Mucosa of rectum (tissue), 2 donors: ENCODE data around the gene SORCS1.
A peak's percentile ranks its signal among the peaks of the same experiment; 100 is the strongest.

Experiments used
- H3K27ac ChIP-seq, 2 donors: one replicate each; pipeline ENCODE4 v1.7.0; 2013; ENCODE audit warnings: inconsistent platforms in 2 of 2, low read depth in 2 of 2, low read length in 2 of 2
- H3K27me3 ChIP-seq, 2 donors: one replicate each; pipeline ENCODE4 v1.7.0; 2013; ENCODE audit warnings: low read length in 2 of 2; ENCODE audit not compliant: control insufficient read depth in 2 of 2, insufficient read depth in 2 of 2
- H3K36me3 ChIP-seq, 2 donors: one replicate each; pipeline ENCODE4 v1.7.0; 2013; ENCODE audit warnings: low read length in 2 of 2; ENCODE audit not compliant: control insufficient read depth in 2 of 2, insufficient read depth in 2 of 2
- H3K4me1 ChIP-seq, 2 donors: one replicate each; pipeline ENCODE4 v1.7.0; 2013; ENCODE audit warnings: low read length in 2 of 2, mild to moderate bottlenecking in 1 of 2; ENCODE audit not compliant: control insufficient read depth in 2 of 2, insufficient read depth in 2 of 2
- H3K4me3 ChIP-seq, 2 donors: one replicate each; pipeline ENCODE4 v1.7.0; 2013; ENCODE audit warnings: low read length in 2 of 2
- H3K9ac ChIP-seq, 2 donors: one replicate each; pipeline ENCODE4 v1.7.0; 2013; ENCODE audit warnings: low read length in 2 of 2, low read depth in 1 of 2, mild to moderate bottlenecking in 1 of 2
- H3K9me3 ChIP-seq, 2 donors: one replicate each; pipeline ENCODE4 v1.7.0; 2013; ENCODE audit warnings: low read length in 2 of 2; ENCODE audit not compliant: control insufficient read depth in 2 of 2
- donor health status: healthy.
- donor health status: Normal muscosa, but diverticular disease.

The SORCS1 gene

GRCh38 chr10:106973716-106974115 is 190.8 kb downstream of the SORCS1 start:
- H3K27me3 ChIP-seq = no peaks in the 10 kb centered on the region
- H3K4me1 ChIP-seq = peaks cover 0 to 3% of the 10 kb centered on the region in 2 donors
- no peaks in the 10 kb centered on the region for H3K9me3 ChIP-seq
- H3K36me3 ChIP-seq = no peaks in the 10 kb centered on the region
- no peak overlapping the region for H3K9ac ChIP-seq
- no peak overlapping the region for H3K27ac ChIP-seq
- no peak overlapping the region for H3K4me3 ChIP-seq

DNA sequence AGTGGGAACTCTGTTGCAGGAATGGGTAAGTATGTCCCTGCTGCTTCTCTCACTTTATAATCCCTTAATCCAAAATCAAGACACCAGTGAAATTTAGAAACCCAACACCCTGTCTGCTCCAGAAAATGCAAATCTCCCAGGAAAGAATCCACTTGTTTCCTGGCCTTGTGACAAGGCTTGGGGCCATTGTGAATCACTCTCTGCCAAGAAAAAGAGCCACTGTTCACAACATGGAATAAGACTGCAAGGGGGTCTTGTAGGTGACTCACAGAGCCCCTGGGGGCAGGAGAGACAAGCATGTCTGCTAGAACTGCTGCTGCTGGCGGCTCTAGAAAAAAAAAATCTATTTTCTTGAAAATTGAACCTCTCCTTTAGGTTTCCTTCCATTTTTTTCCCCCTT is 191.2 kb downstream of the SORCS1 start:
- Histone ChIP-seq H3K4me3 (no peak overlapping the region), H3K27me3 (no peaks in the 10 kb centered on the region), H3K9ac (no peak overlapping the region), H3K36me3 (no peaks in the 10 kb centered on the region), H3K9me3 (no peaks in the 10 kb centered on the region), H3K4me1 (peaks cover 0 to 3% of the 10 kb centered on the region in 2 donors), H3K27ac (no peak overlapping the region)

GRCh38 chr10:106972381-106972780 is 192.1 kb downstream of the SORCS1 start:
- H3K27ac ChIP-seq = no peak overlapping the region
- peaks cover 0 to 3% of the 10 kb centered on the region in 2 donors for H3K4me1 ChIP-seq
- H3K9me3 ChIP-seq = no peaks in the 10 kb centered on the region
- no peak overlapping the region for H3K4me3 ChIP-seq
- H3K27me3 ChIP-seq = no peaks in the 10 kb centered on the region
- no peak overlapping the region for H3K9ac ChIP-seq
- H3K36me3 ChIP-seq = no peaks in the 10 kb centered on the region

- H3K27ac ChIP-seq = no peak overlapping the region
- H3K36me3 ChIP-seq = no peaks in the 10 kb centered on the region
- peaks cover 0 to 3% of the 10 kb centered on the region in 2 donors for H3K4me1 ChIP-seq
- no peaks in the 10 kb centered on the region for H3K9me3 ChIP-seq
- no peak overlapping the region for H3K9ac ChIP-seq
- no peak overlapping the region for H3K4me3 ChIP-seq
- H3K27me3 ChIP-seq = no peaks in the 10 kb centered on the region
Observed at GRCh38 chr10:106971411-106971831, 193.1 kb downstream of the SORCS1 start.

DNA sequence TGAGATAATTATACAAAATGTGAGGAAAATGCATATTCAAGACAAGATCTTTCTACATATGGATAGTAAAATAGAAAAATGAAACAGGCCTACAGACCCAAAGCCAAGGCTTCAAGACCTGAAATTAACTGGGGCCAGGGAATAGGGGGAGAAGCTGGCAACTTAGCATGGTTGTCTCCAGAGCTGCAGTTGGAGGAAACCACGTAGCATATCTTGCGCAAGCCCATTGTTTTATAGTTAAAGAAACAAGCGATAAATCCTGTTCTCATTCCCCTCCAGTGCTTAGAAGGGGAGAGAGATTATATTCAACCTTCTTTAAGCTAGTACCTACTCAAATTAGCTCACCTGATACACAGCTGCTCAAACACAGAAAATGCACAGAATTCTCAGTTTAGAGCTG is 197.1 kb downstream of the SORCS1 start:
- no peaks in the 10 kb centered on the region for H3K36me3 ChIP-seq

GRCh38 chr10:106960812-106961211 is 203.7 kb downstream of the SORCS1 start:
- Histone ChIP-seq H3K27ac (no peak overlapping the region), H3K4me1 (no peaks in the 10 kb centered on the region), H3K9ac (no peak overlapping the region), H3K9me3 (no peaks in the 10 kb centered on the region), H3K27me3 (no peaks in the 10 kb centered on the region), H3K36me3 (no peaks in the 10 kb centered on the region), H3K4me3 (no peak overlapping the region)

More for the DNA sequence above, 197.1 kb downstream of the SORCS1 start:
- Histone ChIP-seq H3K9me3 (no peaks in the 10 kb centered on the region), H3K27ac (no peak overlapping the region), H3K4me1 (peaks cover 0 to 3% of the 10 kb centered on the region in 2 donors), H3K27me3 (no peaks in the 10 kb centered on the region), H3K9ac (no peak overlapping the region), H3K4me3 (no peak overlapping the region)

DNA sequence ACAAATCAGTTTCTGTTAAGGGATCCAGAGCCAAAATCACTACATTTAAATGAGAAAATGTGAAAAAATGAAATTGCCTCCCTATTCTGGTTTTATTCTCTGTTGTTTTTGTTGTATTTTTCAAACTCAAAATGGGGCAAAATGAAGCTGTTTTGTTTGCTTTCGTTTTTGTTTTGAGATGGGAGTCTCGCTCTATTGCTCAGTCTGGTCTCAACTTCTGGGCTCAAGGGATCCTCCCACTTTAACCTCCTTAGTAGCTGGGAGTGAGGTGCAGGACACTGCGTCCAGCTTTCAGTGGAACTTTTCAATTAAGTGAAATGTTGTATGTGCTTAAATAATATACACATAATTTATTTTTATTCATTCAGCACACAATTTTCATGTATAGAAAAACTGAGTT is 205.0 kb downstream of the SORCS1 start:
- no peak overlapping the region for H3K27ac ChIP-seq
- H3K9ac ChIP-seq = no peak overlapping the region
- H3K4me1 ChIP-seq = no peaks in the 10 kb centered on the region
- no peaks in the 10 kb centered on the region for H3K27me3 ChIP-seq
- no peaks in the 10 kb centered on the region for H3K9me3 ChIP-seq
- no peaks in the 10 kb centered on the region for H3K36me3 ChIP-seq
- peak overlapping the region in 1 of 2 donors; percentile 5 for H3K4me3 ChIP-seq

DNA sequence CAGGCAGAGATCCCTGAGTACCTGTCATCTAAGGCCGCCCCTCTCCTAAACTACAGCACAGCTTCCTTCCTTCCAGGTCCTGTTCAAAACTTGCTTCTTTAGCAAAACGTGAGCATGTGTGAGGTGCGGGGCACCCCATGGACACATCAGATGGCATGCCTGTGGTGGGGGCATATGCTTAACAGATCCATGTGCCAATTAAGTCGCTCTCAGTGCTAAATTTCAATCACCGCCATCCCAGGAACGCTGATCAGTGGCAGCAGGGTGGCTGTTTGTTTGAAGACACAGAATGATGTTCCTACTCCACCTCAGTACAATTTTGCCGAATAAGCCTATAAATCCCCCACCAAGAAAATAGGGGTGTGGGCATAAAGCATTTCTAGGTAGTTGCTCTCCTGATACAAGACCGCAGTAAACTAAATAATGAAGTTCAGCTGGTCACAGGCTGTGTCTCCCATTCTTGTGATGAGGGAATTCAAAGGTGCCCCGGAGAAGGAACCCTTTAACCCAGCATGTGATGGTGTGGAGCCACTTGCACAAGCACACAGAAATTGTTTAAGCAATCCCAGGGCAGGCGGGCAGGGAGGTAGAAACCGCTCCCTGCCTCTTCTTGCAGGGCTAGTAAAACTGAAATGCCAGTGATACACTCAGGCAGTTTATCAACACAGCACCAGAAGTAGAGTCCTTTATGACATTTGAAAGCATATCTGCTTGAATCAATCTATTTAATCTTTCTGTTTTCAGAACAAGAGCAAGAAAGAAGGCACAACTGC is 205.7 kb downstream of the SORCS1 start:
- Histone ChIP-seq H3K4me3 (peak overlapping the region in 1 of 2 donors; percentile 5), H3K9ac (no peak overlapping the region), H3K4me1 (no peaks in the 10 kb centered on the region), H3K27me3 (no peaks in the 10 kb centered on the region), H3K36me3 (no peaks in the 10 kb centered on the region), H3K9me3 (no peaks in the 10 kb centered on the region), H3K27ac (no peak overlapping the region)

GRCh38 chr10:106957823-106958588 is 206.5 kb downstream of the SORCS1 start:
- no peaks in the 10 kb centered on the region for H3K36me3 ChIP-seq
- no peaks in the 10 kb centered on the region for H3K27me3 ChIP-seq
- no peak overlapping the region for H3K27ac ChIP-seq
- H3K9me3 ChIP-seq = no peaks in the 10 kb centered on the region
- H3K9ac ChIP-seq = no peak overlapping the region
- no peaks in the 10 kb centered on the region for H3K4me1 ChIP-seq
- no peak overlapping the region for H3K4me3 ChIP-seq

GRCh38 chr10:106956216-106956915 is 208.1 kb downstream of the SORCS1 start:
- Histone ChIP-seq H3K36me3 (no peaks in the 10 kb centered on the region), H3K27me3 (no peaks in the 10 kb centered on the region), H3K4me1 (no peaks in the 10 kb centered on the region), H3K4me3 (no peak overlapping the region), H3K9ac (no peak overlapping the region), H3K27ac (no peak overlapping the region), H3K9me3 (no peaks in the 10 kb centered on the region)
